Endodermal cell (in vitro differentiated cells): Measurements from ENCODE around the gene SLC13A3. TPM values are rescaled to one million over a fixed set of nuclear protein-coding genes. Genes with fewer than 3 reads are reported as not detected.

ENCODE experiments used
- DNase-seq: peaks from one replicate; pipeline ENCODE4 v3.0.0-alpha.2; 2017
- H3K27ac ChIP-seq: 2 replicates; pipeline ENCODE4 v1.5.1; 2013; ENCODE audit warnings: mild to moderate bottlenecking, low read depth, low read length, moderate library complexity
- H3K27me3 ChIP-seq: 2 replicates; pipeline ENCODE4 v1.6.1; 2013; ENCODE audit warnings: mild to moderate bottlenecking, low read length, moderate library complexity; ENCODE audit not compliant: insufficient read depth, control insufficient read depth, poor library complexity, severe bottlenecking
- H3K36me3 ChIP-seq: 2 replicates; pipeline ENCODE4 v1.7.0; 2013; ENCODE audit warnings: mild to moderate bottlenecking, low read length, moderate library complexity; ENCODE audit not compliant: control insufficient read depth, insufficient read depth
- H3K4me1 ChIP-seq: one replicate; pipeline ENCODE4 v1.7.0; 2013; ENCODE audit warnings: low read length; ENCODE audit not compliant: control insufficient read depth, insufficient read depth
- H3K4me3 ChIP-seq: 2 replicates; pipeline ENCODE4 v1.5.1; 2013; ENCODE audit warnings: mild to moderate bottlenecking, low read length, moderate library complexity
- H3K9ac ChIP-seq: 2 replicates; pipeline ENCODE4 v1.6.1; 2013; ENCODE audit warnings: mild to moderate bottlenecking, low read length, moderate library complexity; ENCODE audit not compliant: poor library complexity, severe bottlenecking; ENCODE audit errors: extremely low read depth
- H3K9me3 ChIP-seq: 2 replicates; pipeline ENCODE4 v1.6.1; 2013; ENCODE audit warnings: mild to moderate bottlenecking, low read length, moderate library complexity; ENCODE audit not compliant: control insufficient read depth
- H3K27ac Mint-ChIP-seq: 2 replicates; pipeline ENCODE4 v1.8.0; 2020; ENCODE audit warnings: mixed read lengths
- H3K27me3 Mint-ChIP-seq: 2 replicates; pipeline ENCODE4 v1.8.0; 2021; ENCODE audit warnings: mild to moderate bottlenecking, mixed read lengths; ENCODE audit not compliant: insufficient read depth
- H3K36me3 Mint-ChIP-seq: 2 replicates; pipeline ENCODE4 v1.8.0; 2020; ENCODE audit warnings: low read depth, mixed read lengths
- H3K4me1 Mint-ChIP-seq: 2 replicates; pipeline ENCODE4 v1.8.0; 2020; ENCODE audit warnings: mixed read lengths
- H3K4me3 Mint-ChIP-seq: 2 replicates; pipeline ENCODE4 v1.8.0; 2020; ENCODE audit warnings: mild to moderate bottlenecking, moderate library complexity, mixed read lengths
- H3K9me3 Mint-ChIP-seq: 2 replicates; pipeline ENCODE4 v1.8.0; 2020; ENCODE audit warnings: mild to moderate bottlenecking, mixed read lengths
- CTCF ChIP-seq: fragments of 200-600 bp; sonication (generic); conservative IDR thresholded peaks from 2 replicates; pipeline ENCODE4 v1.5.0; 2021; ENCODE audit warnings: antibody characterized with exemption, mild to moderate bottlenecking
- WGBS, 2 experiments: methylation state at CpG; one replicate each; pipeline versions ENCODE4 v1.1.5 to v1.1.7; 2013; ENCODE audit warnings: missing lambda C conversion rate in 2 of 2, mixed read lengths in 1 of 2; ENCODE audit not compliant: insufficient coverage in 1 of 2, insufficient read length in 1 of 2; 5-methylcytosine and 5-hydroxymethylcytosine counted together
- total RNA-seq, 2 donors: library from RNA; stranded (reverse); fragmentation: NEBNext Ultra II Directional in 1 of 2; extraction: Animal tissue kit (Norgen Biotek cat#: 25700) in 1 of 2; gene quantifications; 2 replicates in 1 of 2; 3 replicates in 1 of 2; pipeline ENCODE4 v1.2.1, GENCODE V29; 2021

SLC13A3 gene
- total RNA-seq, 2 donors from 2014 or later: 7.3 to 9.0 TPM

GRCh38 chr20:46559001-46559400 is 92.3 kb downstream of the SLC13A3 start:
- Histone ChIP-seq H3K9ac (no peak overlapping the region), H3K9me3 (no peaks in the 10 kb centered on the region), H3K27ac (no peak overlapping the region), H3K4me1 (peaks cover 4% of the 10 kb centered on the region), H3K27me3 (peaks cover 6% of the 10 kb centered on the region), H3K4me3 (no peak overlapping the region), H3K36me3 (no peaks in the 10 kb centered on the region)
- no peaks in the 10 kb centered on the region for H3K36me3 Mint-ChIP-seq
- no peaks in the 10 kb centered on the region for H3K9me3 Mint-ChIP-seq
- H3K27ac Mint-ChIP-seq: no peak overlapping the region
- no peak for TF ChIP-seq CTCF
- peaks cover 23% of the 10 kb centered on the region for H3K4me1 Mint-ChIP-seq
- no peaks in the 10 kb centered on the region for H3K27me3 Mint-ChIP-seq
- H3K4me3 Mint-ChIP-seq: no peak overlapping the region
- no peak for DNase-seq
- 86 to 89% methylated on average over 3 of the region's 3 CpGs for WGBS, 2 experiments

- H3K36me3 ChIP-seq: no peaks in the 10 kb centered on the region
- H3K27ac ChIP-seq: no peak overlapping the region
- H3K9ac ChIP-seq: no peak overlapping the region
- 81 to 85% methylated on average over 5 of the region's 5 CpGs for WGBS, 2 experiments
- DNase-seq: no peak
- H3K4me1 ChIP-seq: peaks cover 4% of the 10 kb centered on the region
- no peak overlapping the region for H3K4me3 ChIP-seq
- no peak overlapping the region for H3K27ac Mint-ChIP-seq
- TF ChIP-seq CTCF: no peak
- no peaks in the 10 kb centered on the region for H3K9me3 ChIP-seq
- peaks cover 23% of the 10 kb centered on the region for H3K4me1 Mint-ChIP-seq
- H3K9me3 Mint-ChIP-seq: no peaks in the 10 kb centered on the region
- H3K27me3 Mint-ChIP-seq: no peaks in the 10 kb centered on the region
- no peaks in the 10 kb centered on the region for H3K36me3 Mint-ChIP-seq
- no peak overlapping the region for H3K4me3 Mint-ChIP-seq
- peaks cover 6% of the 10 kb centered on the region for H3K27me3 ChIP-seq
Observed at GRCh38 chr20:46558511-46558959, 92.7 kb downstream of the SLC13A3 start.

- 92 to 93% methylated on average over 7 to 8 of the region's 8 CpGs for WGBS, 2 experiments
- H3K27ac ChIP-seq: no peak overlapping the region
- no peak overlapping the region for H3K9ac ChIP-seq
- peaks cover 6% of the 10 kb centered on the region for H3K27me3 ChIP-seq
- Mint-ChIP-seq H3K9me3 (no peaks in the 10 kb centered on the region), H3K27ac (no peak overlapping the region), H3K36me3 (no peaks in the 10 kb centered on the region), H3K27me3 (no peaks in the 10 kb centered on the region), H3K4me3 (no peak overlapping the region), H3K4me1 (peaks cover 29% of the 10 kb centered on the region)
- H3K36me3 ChIP-seq: no peaks in the 10 kb centered on the region
- peaks cover 4% of the 10 kb centered on the region for H3K4me1 ChIP-seq
- no peaks in the 10 kb centered on the region for H3K9me3 ChIP-seq
- TF ChIP-seq CTCF: no peak
- no peak overlapping the region for H3K4me3 ChIP-seq
- no peak for DNase-seq
Observed at GRCh38 chr20:46557231-46557956, 93.9 kb downstream of the SLC13A3 start.
